ENCODE measurements around the gene CYP27B1. TPM values are rescaled to one million over a fixed set of nuclear protein-coding genes. Genes with fewer than 3 reads are reported as not detected.

CYP27B1 gene
- total and polyA plus RNA-seq, 9 of the 15 experiments (the other 6 are each of a cell fraction or from before 2014, with no cell fraction given), result 0.18 to 4.2 (median 1.8) TPM

DNA sequence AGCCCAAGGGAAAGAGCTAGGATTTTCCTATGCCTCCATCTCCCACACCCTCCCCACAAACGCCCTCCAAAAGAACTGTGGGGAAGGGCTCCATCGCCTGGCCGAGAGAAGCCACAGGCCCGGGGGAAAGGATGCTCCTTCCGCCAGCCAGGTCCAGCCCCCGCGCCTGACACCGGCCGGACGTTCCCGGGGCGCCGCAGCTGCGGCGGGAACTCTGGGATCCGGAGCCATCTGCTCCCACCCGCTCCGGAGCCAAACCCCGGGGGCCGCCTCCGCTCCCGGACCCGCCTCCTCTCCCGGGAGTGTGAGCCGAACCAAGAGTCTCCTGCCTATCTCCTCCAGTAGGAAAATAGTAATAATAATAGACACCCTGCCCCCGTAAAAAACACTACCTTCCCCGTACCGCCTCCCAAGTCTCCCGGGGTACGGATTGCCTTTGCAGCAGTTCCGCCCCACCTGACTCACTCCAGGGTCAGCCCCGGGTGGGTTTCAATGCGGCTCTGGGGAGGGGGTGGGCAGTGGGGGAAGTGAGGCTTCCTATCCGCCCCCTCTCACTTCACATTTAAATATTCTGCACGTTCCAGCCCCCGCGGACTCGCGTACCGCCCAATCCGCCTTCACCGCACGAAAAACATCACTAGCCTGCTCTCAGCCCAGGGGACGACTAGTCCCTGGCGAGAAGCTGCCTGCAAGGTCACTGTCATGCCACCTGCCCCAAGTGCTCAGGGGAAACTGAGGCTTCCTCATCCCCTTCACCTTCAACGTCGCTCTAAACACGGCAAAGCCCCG lies 30.7 kb downstream of the CYP27B1 start (continued):
- TF ChIP-seq HDAC8 (tag; IDR thresholded peaks at IDR 0.05) (no peak), TBP (optimal IDR thresholded peaks at IDR 0.05; ENCODE audit: low read depth, low read length) (no peak), SMAD2 (IDR thresholded peaks at IDR 0.05; ENCODE audit: low read depth, low read length) (no peak), MED1 (CRISPR knock-in tag; IDR thresholded peaks at IDR 0.05; ENCODE audit: borderline replicate concordance) (no peak), EP400 (IDR thresholded peaks at IDR 0.05) (peak; percentile 32; the same call in 1 of the 2 replicates), MTA3 (IDR thresholded peaks at IDR 0.05; ENCODE audit: borderline replicate concordance) (0 out of 2 replicates have a peak, but pooled peaks have one; percentile 38), CSDE1 (IDR thresholded peaks at IDR 0.05) (no peak), HOXB6 (CRISPR knock-in tag; IDR thresholded peaks at IDR 0.05; ENCODE audit: borderline replicate concordance) (no peak), PHTF2 (CRISPR knock-in tag; IDR thresholded peaks at IDR 0.05) (no peak), HNRNPL (IDR thresholded peaks at IDR 0.05; ENCODE audit: low read depth, low read length) (no peak), RAD21 (CRISPR knock-in tag; conservative IDR thresholded peaks at IDR 0.05 in 1 of 2, IDR thresholded peaks at IDR 0.05 in 1 of 2) (peak; percentile 66 to 78), SREBF2 (CRISPR knock-in tag; IDR thresholded peaks at IDR 0.05) (no peak), ZNF589 (CRISPR knock-in tag; IDR thresholded peaks at IDR 0.05; ENCODE audit: low read depth) (no peak), LEF1 (IDR thresholded peaks at IDR 0.05) (no peak), STAG1 (CRISPR knock-in tag; IDR thresholded peaks at IDR 0.05; ENCODE audit: borderline replicate concordance) (peak; percentile 71; the same call in 1 of the 2 replicates), HSF4 (CRISPR knock-in tag; IDR thresholded peaks at IDR 0.05; ENCODE audit: borderline replicate concordance) (no peak), POLR2AphosphoS5 (IDR thresholded peaks at IDR 0.05; ENCODE audit: control insufficient read depth, insufficient read depth, low read depth, low read length) (no peak), FOXA3 (CRISPR knock-in tag; conservative IDR thresholded peaks at IDR 0.05 in 1 of 2, IDR thresholded peaks at IDR 0.05 in 1 of 2) (0 out of 4 replicates have a peak, but pooled peaks of 1 of the 2 experiments have one; percentile 41), PCBP1 (IDR thresholded peaks at IDR 0.05; ENCODE audit: low read depth, low read length, poor library complexity, severe bottlenecking) (peak; percentile 55), NFXL1 (CRISPR knock-in tag; IDR thresholded peaks at IDR 0.05) (no peak), SMAD4 (CRISPR knock-in tag; conservative IDR thresholded peaks at IDR 0.05) (no peak), CEBPB (tag; IDR thresholded peaks at IDR 0.05) (no peak)
- TF ChIP-seq, protein P1, sequence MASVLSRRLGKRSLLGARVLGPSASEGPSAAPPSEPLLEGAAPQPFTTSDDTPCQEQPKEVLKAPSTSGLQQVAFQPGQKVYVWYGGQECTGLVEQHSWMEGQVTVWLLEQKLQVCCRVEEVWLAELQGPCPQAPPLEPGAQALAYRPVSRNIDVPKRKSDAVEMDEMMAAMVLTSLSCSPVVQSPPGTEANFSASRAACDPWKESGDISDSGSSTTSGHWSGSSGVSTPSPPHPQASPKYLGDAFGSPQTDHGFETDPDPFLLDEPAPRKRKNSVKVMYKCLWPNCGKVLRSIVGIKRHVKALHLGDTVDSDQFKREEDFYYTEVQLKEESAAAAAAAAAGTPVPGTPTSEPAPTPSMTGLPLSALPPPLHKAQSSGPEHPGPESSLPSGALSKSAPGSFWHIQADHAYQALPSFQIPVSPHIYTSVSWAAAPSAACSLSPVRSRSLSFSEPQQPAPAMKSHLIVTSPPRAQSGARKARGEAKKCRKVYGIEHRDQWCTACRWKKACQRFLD (CRISPR knock-in tag; IDR thresholded peaks at IDR 0.05), result peak; percentile 49; the same call in 1 of the 2 replicates
- TF ChIP-seq, protein P2, sequence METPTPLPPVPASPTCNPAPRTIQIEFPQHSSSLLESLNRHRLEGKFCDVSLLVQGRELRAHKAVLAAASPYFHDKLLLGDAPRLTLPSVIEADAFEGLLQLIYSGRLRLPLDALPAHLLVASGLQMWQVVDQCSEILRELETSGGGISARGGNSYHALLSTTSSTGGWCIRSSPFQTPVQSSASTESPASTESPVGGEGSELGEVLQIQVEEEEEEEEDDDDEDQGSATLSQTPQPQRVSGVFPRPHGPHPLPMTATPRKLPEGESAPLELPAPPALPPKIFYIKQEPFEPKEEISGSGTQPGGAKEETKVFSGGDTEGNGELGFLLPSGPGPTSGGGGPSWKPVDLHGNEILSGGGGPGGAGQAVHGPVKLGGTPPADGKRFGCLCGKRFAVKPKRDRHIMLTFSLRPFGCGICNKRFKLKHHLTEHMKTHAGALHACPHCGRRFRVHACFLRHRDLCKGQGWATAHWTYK (CRISPR knock-in tag; IDR thresholded peaks at IDR 0.05), result no peak
- TF ChIP-seq, protein P3, sequence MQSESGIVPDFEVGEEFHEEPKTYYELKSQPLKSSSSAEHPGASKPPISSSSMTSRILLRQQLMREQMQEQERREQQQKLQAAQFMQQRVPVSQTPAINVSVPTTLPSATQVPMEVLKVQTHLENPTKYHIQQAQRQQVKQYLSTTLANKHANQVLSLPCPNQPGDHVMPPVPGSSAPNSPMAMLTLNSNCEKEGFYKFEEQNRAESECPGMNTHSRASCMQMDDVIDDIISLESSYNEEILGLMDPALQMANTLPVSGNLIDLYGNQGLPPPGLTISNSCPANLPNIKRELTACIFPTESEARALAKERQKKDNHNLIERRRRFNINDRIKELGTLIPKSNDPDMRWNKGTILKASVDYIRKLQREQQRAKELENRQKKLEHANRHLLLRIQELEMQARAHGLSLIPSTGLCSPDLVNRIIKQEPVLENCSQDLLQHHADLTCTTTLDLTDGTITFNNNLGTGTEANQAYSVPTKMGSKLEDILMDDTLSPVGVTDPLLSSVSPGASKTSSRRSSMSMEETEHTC (IDR thresholded peaks at IDR 0.05), result no peak
